ENCODE measurements around the gene SLC2A9.

SLC2A9 gene

DNA sequence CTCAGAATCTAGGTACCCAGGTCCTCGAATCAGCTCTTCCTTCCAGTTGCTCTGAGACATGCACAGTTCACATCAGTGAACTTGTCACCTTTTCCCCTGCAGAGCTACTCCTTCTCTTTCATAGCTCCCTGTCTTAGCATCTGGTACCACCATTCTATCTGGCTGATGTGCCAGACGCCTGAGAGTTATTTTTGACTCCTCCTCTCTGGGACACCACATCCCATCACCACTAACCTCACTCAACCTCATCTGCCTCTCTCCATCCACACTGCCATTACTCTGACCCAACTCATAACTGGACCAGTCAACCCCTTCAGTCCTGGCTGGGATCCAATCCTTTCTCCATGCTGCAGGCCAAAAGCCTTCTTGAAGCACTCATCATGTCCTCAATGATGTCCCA, 44.5 kb downstream of the SLC2A9 start:
- H3K4me3 ChIP-seq (ENCODE audit: low read length), result no peak overlapping the region
- no peak for DNase-seq (ENCODE audit: low read depth, low spot score)

GRCh38 chr4:9976293-9976692, 45.0 kb downstream of the SLC2A9 start:
- DNase-seq (ENCODE audit: low read depth, low spot score), result no peak
- no peak overlapping the region for H3K4me3 ChIP-seq (ENCODE audit: low read length)

DNA sequence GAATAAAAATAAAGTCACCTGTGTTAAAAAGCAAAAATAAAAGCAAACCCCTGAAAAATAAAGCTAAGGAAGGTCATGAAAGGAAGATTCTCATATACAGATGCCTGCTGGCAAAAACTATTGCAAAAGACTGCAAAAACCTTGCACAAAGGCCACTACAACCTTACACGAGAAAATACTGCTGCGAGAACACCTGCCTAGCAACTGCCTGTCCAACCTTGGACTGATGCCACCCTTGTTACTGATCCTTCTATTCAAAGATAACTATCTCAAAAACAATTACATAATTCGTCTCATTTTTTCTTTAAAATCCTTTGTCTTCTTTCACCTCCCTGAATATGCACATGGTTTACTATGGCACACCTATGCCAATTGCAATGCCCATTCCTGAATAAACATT, 49.6 kb downstream of the SLC2A9 start:
- no peak for DNase-seq (ENCODE audit: low read depth, low spot score)
- no peak overlapping the region for H3K4me3 ChIP-seq (ENCODE audit: low read length)

DNA sequence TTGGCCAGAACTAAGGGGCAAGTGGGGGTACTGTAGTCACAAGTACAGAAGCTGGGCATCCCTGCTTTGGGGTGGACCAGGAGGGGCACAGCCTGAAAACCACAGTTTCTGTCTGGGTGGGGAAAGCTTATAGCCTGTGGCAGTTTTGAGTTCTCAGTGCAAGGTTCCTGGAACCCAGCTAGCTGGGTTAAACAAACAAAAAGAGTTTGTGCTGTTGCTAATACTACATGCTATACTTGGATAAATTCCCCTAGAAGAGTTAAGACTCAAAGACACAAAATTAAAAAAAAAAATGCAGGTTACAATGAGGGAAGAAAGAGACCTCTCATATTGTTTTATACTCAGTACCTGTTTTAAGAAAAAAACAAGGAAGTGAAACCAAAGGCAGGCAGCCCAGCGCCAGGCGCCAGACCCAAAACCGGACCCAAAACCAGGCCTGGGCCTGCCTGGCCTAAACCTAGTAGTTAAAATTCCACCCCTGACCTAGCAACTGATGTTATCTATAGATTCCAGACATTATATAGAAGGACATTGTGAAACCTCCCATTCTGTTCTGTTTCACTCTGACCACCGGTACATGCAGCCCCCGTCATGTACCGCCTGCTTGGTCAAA, 50.8 kb downstream of the SLC2A9 start:
- H3K4me3 ChIP-seq (ENCODE audit: low read length), result no peak overlapping the region
- no peak for DNase-seq (ENCODE audit: low read depth, low spot score)

GRCh38 chr4:9969526-9970398, 51.5 kb downstream of the SLC2A9 start:
- H3K4me3 ChIP-seq (ENCODE audit: low read length), result no peak overlapping the region
- peak; percentile 58 for DNase-seq (ENCODE audit: low read depth, low spot score)

DNA sequence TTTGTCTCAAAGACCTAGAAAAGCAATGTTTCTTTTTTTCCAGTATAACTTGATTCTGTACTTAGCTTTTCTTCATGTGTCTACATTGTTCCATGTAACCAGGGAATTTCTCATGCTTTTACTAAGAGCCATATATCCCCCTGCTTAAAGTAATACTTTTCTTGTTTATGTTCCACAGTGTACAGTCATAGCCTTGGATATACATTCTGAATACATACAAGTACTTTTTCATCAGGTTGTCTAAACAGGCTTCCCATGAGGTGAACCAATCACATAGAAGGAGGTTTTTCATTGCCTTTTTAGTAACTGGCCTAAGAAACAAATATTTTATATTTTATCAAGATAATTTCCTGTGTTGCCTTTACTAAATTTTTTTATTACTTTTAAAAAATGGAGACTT, 52.8 kb downstream of the SLC2A9 start:
- DNase-seq (ENCODE audit: low read depth, low spot score), result no peak
- H3K4me3 ChIP-seq (ENCODE audit: low read length), result no peak overlapping the region

- no peak for DNase-seq (ENCODE audit: low read depth, low spot score)
- H3K4me3 ChIP-seq (ENCODE audit: low read length), result no peak overlapping the region
Measured at GRCh38 chr4:9964879-9965278, 56.4 kb downstream of the SLC2A9 start.

DNA sequence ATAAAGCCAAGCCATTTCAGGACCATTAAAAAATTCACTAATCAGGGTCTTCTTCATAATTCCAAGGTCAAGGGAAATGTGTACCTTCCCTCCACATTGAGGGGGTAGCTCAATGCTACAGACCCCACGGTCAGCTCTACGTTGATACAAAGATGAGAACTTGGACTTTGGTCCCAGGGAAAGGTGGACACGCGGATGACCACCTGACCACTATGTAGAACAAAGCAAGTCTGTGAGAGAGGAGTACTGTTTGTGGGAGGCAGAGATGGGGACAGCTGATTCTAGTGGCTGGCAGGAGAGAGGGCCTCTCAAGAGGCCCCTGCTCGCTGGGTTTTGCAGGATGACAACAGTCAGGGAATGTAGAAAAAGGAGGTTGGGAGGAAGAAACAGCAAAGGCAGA, 58.0 kb downstream of the SLC2A9 start:
- DNase-seq (ENCODE audit: low read depth, low spot score), result no peak
- no peak overlapping the region for H3K4me3 ChIP-seq (ENCODE audit: low read length)

GRCh38 chr4:9962611-9963314, 58.5 kb downstream of the SLC2A9 start:
- no peak overlapping the region for H3K4me3 ChIP-seq (ENCODE audit: low read length)
- no peak for DNase-seq (ENCODE audit: low read depth, low spot score)

DNA sequence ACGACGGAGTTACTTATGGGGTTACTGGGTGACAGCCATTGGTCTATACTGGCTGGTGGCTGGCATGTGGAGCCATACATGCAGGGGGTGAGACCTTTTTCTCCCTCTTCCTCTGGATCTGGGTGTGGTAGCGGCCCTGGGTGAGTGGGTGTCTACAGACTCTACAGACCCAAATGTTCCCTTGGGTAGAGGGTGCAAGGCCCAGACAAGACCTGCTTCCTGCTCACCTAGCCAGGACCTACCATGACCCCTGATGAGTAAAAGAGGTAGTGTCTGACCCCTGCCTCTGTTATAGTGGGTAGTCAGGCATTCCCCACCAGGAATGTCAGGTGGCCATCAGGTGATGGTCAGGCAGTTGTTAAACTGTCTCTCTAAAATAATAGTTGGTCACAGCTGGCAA, 66.8 kb downstream of the SLC2A9 start:
- DNase-seq (ENCODE audit: low read depth, low spot score), result no peak
- no peak overlapping the region for H3K4me3 ChIP-seq (ENCODE audit: low read length)

DNA sequence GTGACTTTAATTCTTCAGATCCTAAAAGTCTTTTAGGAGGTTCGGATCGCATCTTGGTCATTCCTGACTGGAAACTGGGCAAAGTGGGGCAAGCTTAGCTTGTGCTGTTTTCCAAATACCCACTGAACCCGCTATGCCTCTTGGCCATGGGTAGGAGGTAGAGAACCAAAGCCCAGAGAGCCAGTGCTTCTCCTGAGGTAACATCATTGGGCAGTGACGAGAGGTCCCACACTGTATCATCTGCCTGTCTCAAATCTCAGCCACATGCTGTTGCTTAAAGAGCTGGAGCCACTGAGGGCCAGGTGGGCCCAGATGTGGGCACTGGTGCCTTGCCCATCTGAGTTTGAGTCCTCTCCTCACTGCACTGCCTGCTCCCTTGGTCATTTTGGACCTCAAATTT, 68.2 kb downstream of the SLC2A9 start:
- H3K4me3 ChIP-seq (ENCODE audit: low read length), result no peak overlapping the region
- no peak for DNase-seq (ENCODE audit: low read depth, low spot score)

- H3K4me3 ChIP-seq (ENCODE audit: low read length), result no peak overlapping the region
- DNase-seq (ENCODE audit: low read depth, low spot score), result no peak
Measured at GRCh38 chr4:9952415-9952950, 68.8 kb downstream of the SLC2A9 start.

- DNase-seq (ENCODE audit: low read depth, low spot score), result no peak
- no peak overlapping the region for H3K4me3 ChIP-seq (ENCODE audit: low read length)
Measured at GRCh38 chr4:9949573-9949972, 71.7 kb downstream of the SLC2A9 start.

DNA sequence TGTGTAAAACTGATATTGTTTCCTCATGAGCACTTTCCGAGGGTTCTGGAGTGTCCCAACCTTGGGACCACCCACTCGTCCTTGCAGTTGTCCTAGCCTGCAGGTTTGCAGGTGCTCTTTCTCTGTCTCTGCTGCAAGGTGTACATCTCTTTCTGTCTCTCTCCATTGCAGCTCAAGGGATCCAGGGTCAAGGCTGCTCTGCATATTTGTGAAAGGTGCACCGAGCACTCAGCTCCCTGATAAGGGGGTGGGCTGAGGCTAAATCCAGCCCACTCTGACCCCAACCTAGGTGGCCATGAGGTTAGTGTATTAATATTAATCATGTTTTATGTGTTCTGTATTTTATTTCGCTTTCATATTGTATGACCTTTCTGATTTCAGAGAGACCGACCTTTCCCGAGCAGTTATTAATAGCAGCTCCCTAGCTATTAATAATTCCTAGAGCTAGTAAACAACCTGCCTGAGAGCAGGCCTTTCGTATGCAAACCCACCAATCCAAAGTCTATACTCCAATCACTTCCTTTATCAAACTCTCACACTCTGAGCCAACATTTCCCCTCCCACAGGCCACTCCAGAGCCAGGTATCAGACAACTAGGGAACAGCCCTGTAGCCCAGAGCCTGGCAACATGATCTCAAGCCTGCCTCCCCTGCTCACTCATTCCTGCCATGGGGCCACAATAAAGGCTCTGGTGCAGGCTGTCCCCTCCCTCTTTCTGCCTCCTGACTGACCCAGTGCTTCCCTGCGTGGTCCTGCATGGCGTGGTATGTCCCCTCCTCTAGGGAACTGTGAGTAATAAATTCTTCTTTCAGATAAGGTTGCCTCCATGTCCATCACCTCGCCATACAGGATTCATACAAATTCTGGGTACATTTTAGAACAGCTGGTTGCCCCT, 73.9 kb downstream of the SLC2A9 start:
- DNase-seq (ENCODE audit: low read depth, low spot score), result no peak
- no peak overlapping the region for H3K4me3 ChIP-seq (ENCODE audit: low read length)

DNA sequence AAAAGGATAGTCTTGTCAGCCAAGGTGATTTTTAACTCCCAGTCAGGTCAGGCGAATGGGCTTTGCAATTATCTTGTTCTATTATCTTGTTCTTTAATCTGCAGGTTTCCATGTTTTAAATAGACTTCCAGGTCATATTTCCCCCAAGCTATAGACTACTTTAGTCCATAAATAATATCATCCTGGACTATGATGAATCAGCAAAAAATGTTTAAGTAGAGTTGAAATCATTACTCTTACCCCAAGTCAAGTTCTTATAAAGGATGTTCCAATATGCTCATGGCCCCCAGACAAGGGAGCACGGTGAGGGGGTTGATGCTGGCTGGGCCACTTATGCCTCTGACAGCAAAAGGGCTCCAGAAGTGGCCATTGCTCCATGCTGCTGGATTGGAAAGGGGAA, 75.1 kb downstream of the SLC2A9 start:
- no peak overlapping the region for H3K4me3 ChIP-seq (ENCODE audit: low read length)
- no peak for DNase-seq (ENCODE audit: low read depth, low spot score)

DNA sequence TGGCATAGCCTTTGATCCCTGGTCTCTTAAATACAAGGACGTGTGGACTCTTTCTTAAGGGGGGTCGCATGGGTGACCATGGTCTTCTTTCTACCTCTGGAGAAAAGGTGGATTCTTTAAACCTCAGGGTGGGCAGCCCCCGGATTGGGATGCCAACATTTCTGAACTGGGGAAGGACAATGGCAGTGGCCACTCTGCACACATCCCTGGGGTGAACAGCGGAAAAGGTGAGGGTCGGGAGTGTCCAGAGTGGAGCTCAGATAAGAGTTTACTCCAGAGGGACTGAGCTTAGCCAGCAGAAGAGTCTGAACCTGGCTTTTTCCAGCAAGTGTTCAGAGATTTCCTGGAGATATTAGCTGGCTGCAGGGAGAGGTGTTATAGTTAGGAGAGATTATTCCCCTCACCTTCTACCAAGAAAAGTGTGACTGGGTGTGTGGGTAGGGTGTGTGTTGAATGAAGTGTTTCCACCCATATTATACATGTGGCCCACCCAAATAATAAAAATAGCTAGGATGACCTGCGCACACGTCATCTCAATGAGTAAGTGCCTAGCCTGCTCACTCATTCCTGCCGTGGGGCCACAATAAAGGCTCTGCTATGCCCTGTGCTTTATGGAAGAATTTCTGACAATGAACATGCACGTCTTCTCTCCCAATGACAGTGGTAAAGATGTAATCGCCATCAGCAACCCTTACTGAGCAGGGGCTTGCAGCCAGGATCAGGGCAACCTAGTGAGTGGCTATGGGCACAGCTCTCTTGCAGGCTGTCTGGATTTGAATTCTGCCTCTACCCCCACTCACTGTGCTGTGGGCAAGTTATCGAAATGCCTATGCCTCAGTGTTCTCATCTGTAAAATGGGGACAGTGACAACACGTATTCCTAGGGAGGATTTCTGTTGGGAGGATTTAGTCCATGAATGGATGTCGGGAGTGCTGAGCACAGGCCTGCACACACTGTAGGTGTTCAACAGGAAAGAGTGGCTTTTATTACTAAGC, 76.6 kb downstream of the SLC2A9 start:
- no peak for DNase-seq (ENCODE audit: low read depth, low spot score)
- no peak overlapping the region for H3K4me3 ChIP-seq (ENCODE audit: low read length)

GRCh38 chr4:9943761-9944160, 77.5 kb downstream of the SLC2A9 start:
- H3K4me3 ChIP-seq (ENCODE audit: low read length), result no peak overlapping the region

More at GRCh38 chr4:9943761-9944160, 77.5 kb downstream of the SLC2A9 start:
- DNase-seq (ENCODE audit: low read depth, low spot score), result no peak
